ACC112 (cell line): ENCODE data around the gene NACA.

ENCODE experiments used
- H2AFZ ChIP-seq: fragments of 200-600 bp; sonication (generic); one replicate; pipeline ENCODE4 v1.6.0; 2017; ENCODE audit warnings: antibody characterized with exemption, low read length; ENCODE audit not compliant: unreplicated experiment
- H3K27ac ChIP-seq: fragments of 200-600 bp; sonication (generic); 2 replicates; pipeline ENCODE4 v1.5.1; 2014; ENCODE audit warnings: low read depth, mild to moderate bottlenecking, antibody characterized with exemption, low read length, moderate library complexity
- H3K27me3 ChIP-seq: fragments of 200-600 bp; sonication (generic); 2 replicates; pipeline ENCODE4 v1.6.1; 2014; ENCODE audit warnings: mild to moderate bottlenecking, antibody characterized with exemption, low read length, moderate library complexity, mixed read lengths; ENCODE audit not compliant: insufficient read depth
- H3K36me3 ChIP-seq: fragments of 200-600 bp; sonication (generic); 2 replicates; pipeline ENCODE4 v1.6.1; 2016; ENCODE audit warnings: mild to moderate bottlenecking, antibody characterized with exemption, low read length, moderate library complexity, mixed read lengths; ENCODE audit not compliant: insufficient read depth
- H3K4me1 ChIP-seq: fragments of 200-600 bp; sonication (generic); one replicate; pipeline ENCODE4 v1.6.1; 2016; ENCODE audit warnings: low read length, mixed read lengths; ENCODE audit not compliant: insufficient read depth, unreplicated experiment, control insufficient read depth
- H3K4me3 ChIP-seq: fragments of 200-600 bp; sonication (generic); 2 replicates; pipeline ENCODE4 v1.5.1; 2014; ENCODE audit warnings: mild to moderate bottlenecking, low read depth, low read length
- H3K79me2 ChIP-seq: fragments of 200-600 bp; sonication (generic); one replicate; pipeline ENCODE4 v1.6.0; 2016; ENCODE audit warnings: low read length; ENCODE audit not compliant: control insufficient read depth, unreplicated experiment, insufficient read depth

The NACA gene

GRCh38 chr12:56724701-56724971, 463 bp downstream of the NACA start:
- Histone ChIP-seq H3K27ac (peak overlapping the region; percentile 80), H3K27me3 (no peaks in the 10 kb centered on the region), H2AFZ (peak overlapping the region; percentile 76), H3K79me2 (peaks cover 55% of the 10 kb centered on the region), H3K4me1 (peaks cover 36% of the 10 kb centered on the region), H3K4me3 (peak overlapping the region; percentile 92), H3K36me3 (peaks cover 34% of the 10 kb centered on the region)

- Histone ChIP-seq H3K4me3 (peak overlapping the region; percentile 92), H3K36me3 (peaks cover 39% of the 10 kb centered on the region), H3K4me1 (peaks cover 42% of the 10 kb centered on the region), H3K27me3 (no peaks in the 10 kb centered on the region), H2AFZ (no peak overlapping the region), H3K27ac (peak overlapping the region; percentile 80), H3K79me2 (peaks cover 61% of the 10 kb centered on the region)
Observed at GRCh38 chr12:56723889-56724700, 1.0 kb downstream of the NACA start.

GRCh38 chr12:56723352-56723751, 1.7 kb downstream of the NACA start:
- Histone ChIP-seq H3K27me3 (no peaks in the 10 kb centered on the region), H3K4me1 (peaks cover 47% of the 10 kb centered on the region), H3K27ac (0 out of 2 replicates have a peak overlapping the region, but pooled peaks have one; percentile 80), H3K79me2 (peaks cover 68% of the 10 kb centered on the region), H3K4me3 (peak overlapping the region; percentile 92), H3K36me3 (peaks cover 39% of the 10 kb centered on the region), H2AFZ (no peak overlapping the region)

- Histone ChIP-seq H3K36me3 (peaks cover 39% of the 10 kb centered on the region), H3K27me3 (no peaks in the 10 kb centered on the region), H3K27ac (no peak overlapping the region), H2AFZ (no peak overlapping the region), H3K79me2 (peaks cover 72% of the 10 kb centered on the region), H3K4me3 (peak overlapping the region; percentile 92), H3K4me1 (peaks cover 48% of the 10 kb centered on the region)
Observed at GRCh38 chr12:56722832-56723231, 2.3 kb downstream of the NACA start.

- Histone ChIP-seq H3K27me3 (no peaks in the 10 kb centered on the region), H3K4me3 (peak overlapping the region; percentile 92), H2AFZ (no peak overlapping the region), H3K27ac (no peak overlapping the region), H3K4me1 (peaks cover 48% of the 10 kb centered on the region), H3K36me3 (peaks cover 39% of the 10 kb centered on the region), H3K79me2 (peaks cover 82% of the 10 kb centered on the region)
Observed at GRCh38 chr12:56721721-56722120, 3.4 kb downstream of the NACA start.

- Histone ChIP-seq H3K36me3 (peaks cover 39% of the 10 kb centered on the region), H3K79me2 (peaks cover 87% of the 10 kb centered on the region), H3K4me3 (peak overlapping the region; percentile 92; the same call in 1 of the 2 replicates), H3K27ac (no peak overlapping the region), H3K27me3 (no peaks in the 10 kb centered on the region), H2AFZ (no peak overlapping the region), H3K4me1 (peaks cover 48% of the 10 kb centered on the region)
Observed at GRCh38 chr12:56721216-56721615, 3.9 kb downstream of the NACA start.

- Histone ChIP-seq H3K4me3 (no peak overlapping the region), H3K27ac (no peak overlapping the region), H3K4me1 (peaks cover 44% of the 10 kb centered on the region), H3K27me3 (no peaks in the 10 kb centered on the region), H2AFZ (no peak overlapping the region), H3K36me3 (peaks cover 39% of the 10 kb centered on the region), H3K79me2 (peaks cover 92% of the 10 kb centered on the region)
Observed at GRCh38 chr12:56720731-56721151, 4.4 kb downstream of the NACA start.

- peaks cover 50% of the 10 kb centered on the region for H3K36me3 ChIP-seq
- no peak overlapping the region for H3K4me3 ChIP-seq
- peaks cover 97% of the 10 kb centered on the region for H3K79me2 ChIP-seq
- no peak overlapping the region for H2AFZ ChIP-seq
- peaks cover 44% of the 10 kb centered on the region for H3K4me1 ChIP-seq
- no peaks in the 10 kb centered on the region for H3K27me3 ChIP-seq
- H3K27ac ChIP-seq, result no peak overlapping the region
Observed at GRCh38 chr12:56719056-56719455, 6.0 kb downstream of the NACA start.

- Histone ChIP-seq H3K27me3 (no peaks in the 10 kb centered on the region), H3K4me3 (no peak overlapping the region), H3K36me3 (peaks cover 49% of the 10 kb centered on the region), H2AFZ (no peak overlapping the region), H3K4me1 (peaks cover 44% of the 10 kb centered on the region), H3K79me2 (peaks cover 94% of the 10 kb centered on the region), H3K27ac (no peak overlapping the region)
Observed at GRCh38 chr12:56718636-56719035, 6.5 kb downstream of the NACA start.

GRCh38 chr12:56718149-56718548, 7.0 kb downstream of the NACA start:
- H2AFZ ChIP-seq, result no peak overlapping the region
- no peaks in the 10 kb centered on the region for H3K27me3 ChIP-seq
- H3K4me1 ChIP-seq, result peaks cover 44% of the 10 kb centered on the region
- H3K79me2 ChIP-seq, result peaks cover 89% of the 10 kb centered on the region
- no peak overlapping the region for H3K27ac ChIP-seq
- H3K4me3 ChIP-seq, result no peak overlapping the region
- peaks cover 49% of the 10 kb centered on the region for H3K36me3 ChIP-seq
